Measurements from ENCODE around the gene RCHY1. TPM values are rescaled to one million over a fixed set of nuclear protein-coding genes. Genes with fewer than 3 reads are reported as not detected.

RCHY1 gene
- total RNA-seq = 10 to 100 TPM; 14.7 to 24.8 TPM
- polyA plus RNA-seq = 10 to 100 TPM; 16.7 to 19.2 TPM

DNA sequence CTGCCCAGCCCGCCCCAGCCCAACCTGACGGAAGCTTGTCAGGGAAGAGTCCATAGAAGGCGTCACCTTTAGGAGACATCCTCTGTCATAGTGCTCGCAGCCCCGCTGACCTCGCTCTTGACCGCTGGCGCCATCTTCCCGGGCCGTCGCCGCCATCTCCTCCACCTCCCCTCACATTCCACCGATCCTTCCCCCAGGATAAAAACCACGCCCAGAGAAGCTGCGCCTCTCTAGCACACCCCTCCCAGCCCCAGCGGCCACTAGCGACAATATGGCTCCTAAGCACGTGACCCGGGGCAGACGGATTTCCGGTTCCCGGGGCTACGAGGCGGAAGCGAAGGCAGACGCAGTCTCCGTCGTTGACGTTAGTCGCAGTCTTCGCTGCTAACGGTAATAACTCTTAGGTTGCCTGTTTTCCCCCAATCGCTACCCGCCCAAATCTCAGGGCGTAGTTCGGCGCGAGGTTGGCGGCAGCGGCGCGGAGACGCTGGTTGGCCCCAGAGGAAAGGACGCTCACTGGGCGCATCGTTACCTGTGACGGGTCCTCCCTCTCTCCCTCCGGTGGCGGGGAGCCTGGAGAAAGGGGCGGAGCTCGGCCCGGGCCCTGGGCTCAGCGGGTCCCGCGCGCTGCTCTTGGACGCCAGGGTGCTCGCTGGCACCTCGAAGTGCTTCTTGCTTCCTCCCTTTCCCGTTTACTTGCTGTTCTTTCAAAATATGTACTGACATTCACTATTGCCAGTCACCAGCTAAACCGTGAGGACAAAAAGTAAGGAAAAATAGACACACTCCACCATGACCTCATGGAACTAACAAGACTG lies at the start of gene RCHY1, which contains the start of gene THAP6:
Gene RCHY1, minus strand, starts transcription at position 273 of the 818 bp plus-strand sequence. Its CDS starts 117 bp downstream, at position 156.
Gene THAP6, plus strand, starts transcription at position 343 of the 818 bp plus-strand sequence. CDS start 980 bp downstream, outside the sequence.
- WGBS = under 1% methylated on average over 61 of the region's 61 CpGs
- peaks cover 6 to 34% (median 17%) of the 10 kb centered on the region in 4 donors for H3K4me1 ChIP-seq (ENCODE audit: control insufficient read depth in 4 of 4, insufficient read depth in 4 of 4, low read length in 3 of 4)
- peaks cover 0 to 13% (median 5%) of the 10 kb centered on the region in 4 donors for H3K36me3 ChIP-seq (ENCODE audit: control insufficient read depth in 4 of 4, insufficient read depth in 3 of 4, low read depth in 1 of 4, low read length in 3 of 4)
- H3K9ac ChIP-seq (ENCODE audit: low read depth in 1 of 2, low read length in 2 of 2) = peak within 1 kb of the TSS; percentile 50 to 93
- H3K9me3 ChIP-seq (ENCODE audit: control insufficient read depth in 4 of 4, low read length in 3 of 4) = no peaks in the 10 kb centered on the region
- DNase-seq (ENCODE audit: low spot score) = peak; percentile 93
- TF ChIP-seq RAD21 (IDR thresholded peaks at IDR 0.05) (peak in 1 of 2 donors; percentile 19), YY1 (IDR thresholded peaks at IDR 0.05) (peak; percentile 99), EGR1 (IDR thresholded peaks at IDR 0.05; ENCODE audit: low read depth in 2 of 2) (peak in 1 of 2 donors; percentile 34), RXRA (IDR thresholded peaks at IDR 0.05) (peak; percentile 61 to 69), ATF3 (IDR thresholded peaks at IDR 0.05) (peak; percentile 23), GABPA (IDR thresholded peaks at IDR 0.05 in 1 of 2, conservative IDR thresholded peaks at IDR 0.05 in 1 of 2) (peak; percentile 92 to 98), FOXA2 (IDR thresholded peaks at IDR 0.05) (no peak), HNF4G (IDR thresholded peaks at IDR 0.05) (no peak), SP1 (IDR thresholded peaks at IDR 0.05) (peak; percentile 75), JUND (IDR thresholded peaks at IDR 0.05) (peak in 1 of 2 donors; percentile 55), FOXA1 (IDR thresholded peaks at IDR 0.05) (no peak), REST (IDR thresholded peaks at IDR 0.05) (peak; percentile 61), NR2F2 (IDR thresholded peaks at IDR 0.05) (peak; percentile 58), ZBTB33 (IDR thresholded peaks at IDR 0.05) (peak; percentile 40), TAF1 (conservative IDR thresholded peaks at IDR 0.05) (peak; percentile 85), MAX (IDR thresholded peaks at IDR 0.05) (peak; percentile 96), HNF4A (conservative IDR thresholded peaks at IDR 0.05) (peak in 1 of 2 donors; percentile 4), CTCF (IDR thresholded peaks at IDR 0.05; ENCODE audit: low read depth, low read length, missing input control) (no peak)
- no peaks in the 10 kb centered on the region for H3K27me3 ChIP-seq (ENCODE audit: control insufficient read depth in 4 of 4, insufficient read depth in 4 of 4, low read length in 3 of 4)
- H3K27ac ChIP-seq (ENCODE audit: low read depth in 1 of 2, low read length in 2 of 2) = peak within 1 kb of the TSS; percentile 97
- peak within 1 kb of the TSS; percentile 58 to 97 (median 93) for H3K4me3 ChIP-seq (ENCODE audit: low read depth in 1 of 3, low read length in 3 of 3)
